HepG2 (cell line): ENCODE data around the gene FBXL12. TPM values are rescaled to one million over a fixed set of nuclear protein-coding genes. Genes with fewer than 3 reads are reported as not detected.

Experiments used
- ATAC-seq: fragments of 200-7000 bp; cut with Tn5 transposase; 3 replicates; pipeline ENCODE4 v1.9.1; 2020; ENCODE audit warnings: mild to moderate bottlenecking, moderate library complexity
- BruUV-seq: library from RNA; stranded (reverse); fragments of 400-500 nt; replicated peaks from 2 replicates; lab custom pipeline; 2021; lab: Mats Ljungman, UMichigan
- CTCF ChIA-PET: fragments of 300-600 bp; formaldehyde crosslinking; extraction: SDS; loops from one replicate; lab custom pipeline; 2021; ENCODE audit warnings: low total read pairs, inconsistent platforms, low intra/inter-chr PET ratio; lab: Yijun Ruan, JAX
- POLR2A ChIA-PET: fragments of 350-600 bp; sonication (Branson Sonifier 250); formaldehyde crosslinking; loops from one replicate; lab custom pipeline; 2020; ENCODE audit warnings: antibody characterized with exemption, inconsistent platforms; lab: Yijun Ruan, JAX
- DNase-seq: peaks from one replicate; pipeline ENCODE4 v3.0.0-alpha.2; 2015; ENCODE audit warnings: low spot score
- FAIRE-seq: peaks from 3 replicates; lab custom pipeline; 2011; peaks lifted over from hg19 to GRCh38; lab: Jason Lieb, UNC
- H2AFZ ChIP-seq: one replicate; pipeline ENCODE4 v1.6.1; 2011; ENCODE audit warnings: low read length, inconsistent platforms
- H3K27ac ChIP-seq: fragments of 300-600 bp; 3 replicates; pipeline ENCODE4 v1.8.0; 2011; ENCODE audit warnings: mixed run types, mild to moderate bottlenecking, mixed read lengths, low read length, inconsistent platforms; ENCODE audit not compliant: insufficient read depth; ENCODE audit errors: extremely low read length
- H3K27me3 ChIP-seq, 2 experiments: fragments of 200-600 bp in 1 of 2; 2 replicates in 1 of 2; 3 replicates in 1 of 2; pipeline versions ENCODE4 v1.6.0 to v1.8.0; 2011; ENCODE audit warnings: low read length in 2 of 2, mild to moderate bottlenecking in 2 of 2, moderate library complexity in 2 of 2, inconsistent platforms in 1 of 2; ENCODE audit not compliant: insufficient read depth in 2 of 2, control insufficient read depth in 1 of 2
- H3K36me3 ChIP-seq, 2 experiments: fragments of 200-600 bp in 1 of 2; replicated peaks in 1 of 2; 2 replicates in 1 of 2; 3 replicates in 1 of 2; pipeline versions ENCODE4 v1.5.1 to v1.8.0; 2011; ENCODE audit warnings: low read length in 2 of 2, inconsistent platforms in 1 of 2; ENCODE audit not compliant: insufficient read depth in 2 of 2, control insufficient read depth in 1 of 2
- H3K4me1 ChIP-seq: 2 replicates; pipeline ENCODE4 v1.5.1; 2012; ENCODE audit warnings: low read length, inconsistent platforms; ENCODE audit not compliant: insufficient read depth
- H3K4me2 ChIP-seq: 2 replicates; pipeline ENCODE4 v1.6.0; 2011; ENCODE audit warnings: low read depth, low read length, inconsistent platforms
- H3K4me3 ChIP-seq, 3 experiments: fragments of 200-600 bp in 1 of 3; sonication (generic), shearing (Covaris generic) in 1 of 3; replicated peaks in 1 of 3; 2 replicates each; pipeline ENCODE4 v1.5.1; 2011 to 2016; ENCODE audit warnings: low read length in 3 of 3, inconsistent platforms in 2 of 3, low read depth in 2 of 3, mild to moderate bottlenecking in 2 of 3, control low read depth in 1 of 3, mixed read lengths in 1 of 3; ENCODE audit not compliant: insufficient read depth in 1 of 3
- H3K79me2 ChIP-seq: one replicate; pipeline ENCODE4 v1.6.1; 2011; ENCODE audit warnings: low read length, inconsistent platforms; ENCODE audit not compliant: insufficient read depth
- H3K9ac ChIP-seq: 2 replicates; pipeline ENCODE4 v1.6.0; 2011; ENCODE audit warnings: mild to moderate bottlenecking, low read depth, low read length, inconsistent platforms; ENCODE audit not compliant: insufficient read depth
- H3K9me3 ChIP-seq: 2 replicates; pipeline ENCODE4 v1.5.1; 2012; ENCODE audit warnings: mild to moderate bottlenecking, low read length
- H4K20me1 ChIP-seq: 2 replicates; pipeline ENCODE4 v1.6.0; 2011; ENCODE audit warnings: inconsistent platforms, mild to moderate bottlenecking, low read length, moderate library complexity; ENCODE audit not compliant: insufficient read depth
- AKAP8 ChIP-seq: sonication (generic); formaldehyde crosslinking; IDR thresholded peaks from 2 replicates; pipeline ENCODE4 v1.5.1; 2020; ENCODE audit warnings: mild to moderate bottlenecking, missing genetic modification reagents
- ARID2 ChIP-seq: sonication (generic); formaldehyde crosslinking; IDR thresholded peaks from 2 replicates; pipeline ENCODE4 v1.8.1; 2022; ENCODE audit warnings: mild to moderate bottlenecking, missing genetic modification reagents, borderline replicate concordance
- ATF1 ChIP-seq: IDR thresholded peaks from 2 replicates; pipeline ENCODE4 v1.6.1; 2016; ENCODE audit warnings: mild to moderate bottlenecking, control low read depth
- ATF7 ChIP-seq, 2 experiments: fragments of 450-650 bp in 1 of 2; sonication (generic) in 1 of 2; formaldehyde crosslinking in 1 of 2; IDR thresholded peaks; 2 replicates each; pipeline versions ENCODE4 v1.4.0 to v1.6.1; 2016 to 2020; ENCODE audit warnings: antibody characterized with exemption in 1 of 2, mild to moderate bottlenecking in 1 of 2, missing genetic modification reagents in 1 of 2
- ATRX ChIP-seq: sonication (generic); formaldehyde crosslinking; IDR thresholded peaks from 2 replicates; pipeline ENCODE4 v1.4.0; 2020; ENCODE audit warnings: missing genetic modification reagents, borderline replicate concordance
- CEBPG ChIP-seq: IDR thresholded peaks from 2 replicates; pipeline ENCODE4 v1.6.1; 2016
- CSRNP1 ChIP-seq: sonication (generic); formaldehyde crosslinking; IDR thresholded peaks from 2 replicates; pipeline ENCODE4 v1.8.1; 2023; ENCODE audit warnings: mild to moderate bottlenecking, missing genetic modification reagents
- FLYWCH1 ChIP-seq: sonication (generic); formaldehyde crosslinking; IDR thresholded peaks from 2 replicates; pipeline ENCODE4 v1.8.1; 2023; ENCODE audit warnings: mild to moderate bottlenecking, missing genetic modification reagents
- MBD4 ChIP-seq: IDR thresholded peaks from 2 replicates; pipeline ENCODE4 v1.6.1; 2012; ENCODE audit warnings: low read length, inconsistent platforms, borderline replicate concordance
- PITX1 ChIP-seq: sonication (generic); formaldehyde crosslinking; IDR thresholded peaks from 2 replicates; pipeline ENCODE4 v1.5.1; 2020; ENCODE audit warnings: mild to moderate bottlenecking, missing genetic modification reagents
- POLR2AphosphoS2 ChIP-seq: IDR thresholded peaks from 2 replicates; pipeline ENCODE4 v1.6.1; 2011; ENCODE audit warnings: low read depth, low read length, improper control_type of control experiment
- POLR2G ChIP-seq: fragments of 200-400 bp; formaldehyde crosslinking; IDR thresholded peaks from 2 replicates; pipeline ENCODE4 v1.6.1; 2018; ENCODE audit warnings: mild to moderate bottlenecking, low read depth, low read length, moderate library complexity
- SALL2 ChIP-seq: sonication (generic); formaldehyde crosslinking; IDR thresholded peaks from 2 replicates; pipeline ENCODE4 v1.8.1; 2023; ENCODE audit warnings: mild to moderate bottlenecking, missing genetic modification reagents, inconsistent platforms
- SAP130 ChIP-seq: IDR thresholded peaks from 2 replicates; pipeline ENCODE4 v1.6.1; 2016; ENCODE audit warnings: low read depth
- THYN1 ChIP-seq: sonication (generic); formaldehyde crosslinking; IDR thresholded peaks from 2 replicates; pipeline ENCODE4 v1.8.1; 2023; ENCODE audit warnings: low read depth, mild to moderate bottlenecking, moderate library complexity, missing genetic modification reagents, borderline replicate concordance
- TRIM24 ChIP-seq: sonication (generic); formaldehyde crosslinking; IDR thresholded peaks from 2 replicates; pipeline ENCODE4 v1.8.0; 2022; ENCODE audit warnings: mild to moderate bottlenecking, missing genetic modification reagents
- ZBTB37 ChIP-seq: sonication (generic); formaldehyde crosslinking; IDR thresholded peaks from 2 replicates; pipeline ENCODE4 v1.4.0; 2020; ENCODE audit warnings: mild to moderate bottlenecking, missing genetic modification reagents
- ZFP36L1 ChIP-seq: sonication (generic); formaldehyde crosslinking; IDR thresholded peaks from 2 replicates; pipeline ENCODE4 v1.8.0; 2022; ENCODE audit warnings: mild to moderate bottlenecking, missing genetic modification reagents, moderate library complexity
- ZNF44 ChIP-seq: sonication (generic); formaldehyde crosslinking; IDR thresholded peaks from 2 replicates; pipeline ENCODE4 v1.5.1; 2020; ENCODE audit warnings: mild to moderate bottlenecking, missing genetic modification reagents
- ZNF446 ChIP-seq: sonication (generic); formaldehyde crosslinking; IDR thresholded peaks from 2 replicates; pipeline ENCODE4 v1.5.0; 2020; ENCODE audit warnings: mild to moderate bottlenecking, missing genetic modification reagents
- ZSCAN31 ChIP-seq: sonication (generic); formaldehyde crosslinking; IDR thresholded peaks from 2 replicates; pipeline ENCODE4 v1.5.0; 2020; ENCODE audit warnings: low read depth, mild to moderate bottlenecking, missing genetic modification reagents
- ZZZ3 ChIP-seq: sonication (generic); formaldehyde crosslinking; IDR thresholded peaks from 2 replicates; pipeline ENCODE4 v1.4.0; 2020; ENCODE audit warnings: missing genetic modification reagents, mild to moderate bottlenecking, borderline replicate concordance
- WGBS: methylation state at CpG from one replicate; pipeline ENCODE4 v1.1.6; 2017; ENCODE audit warnings: low lambda C conversion rate; 5-methylcytosine and 5-hydroxymethylcytosine counted together
- in situ Hi-C: cut with HindIII; loops from 2 replicates; pipeline ENCODE4 v1.10.0; 2017; ENCODE audit warnings: low pct_unique_long_range_greater_than_20kb; ENCODE audit not compliant: extremely low pct_ligation_motif_present
- intact Hi-C: fragments of 100-400 bp; cut with micrococcal nuclease; formaldehyde crosslinking; loops from one replicate; pipeline ENCODE4 v1.10.0; 2022; ENCODE audit not compliant: unreplicated experiment
- polyA plus RNA-seq, 8 experiments: library from polyadenylated mRNA; depleted of rRNA in 3 of 8; stranded (reverse) in 7 of 8; unstranded in 1 of 8; fragments of >200 nt; fragmentation: Illumina TruSeq in 4 of 8; extraction: Trizol in 4 of 8; gene quantifications; 2 replicates each; pipeline versions ENCODE4 v1.2.1 to v1.2.3, GENCODE V29; 2011 to 2016; ENCODE audit warnings: low read depth in 4 of 8, missing spikeins in 1 of 8, mixed read lengths in 1 of 8; ENCODE audit not compliant: insufficient read depth in 1 of 8
- total RNA-seq, 5 experiments: library from RNA; depleted of rRNA; stranded (reverse); fragments of >200 nt; fragmentation: Illumina TruSeq; extraction: Trizol; gene quantifications; 2 replicates each; pipeline ENCODE4 v1.2.3, GENCODE V29; 2016; ENCODE audit warnings: low read depth in 1 of 5

The FBXL12 gene
- total and polyA plus RNA-seq, 2 of the 13 experiments (the other 11 are each of a cell fraction or from before 2014, with no cell fraction given): 20.4 to 23.1 TPM

GRCh38 chr19:9834726-9835506 lies 16.0 kb upstream of the FBXL12 start, which contains the start of gene PIN1:
Gene PIN1, plus strand, starts transcription at chr19:9835318. Its CDS starts 27 bp downstream, at chr19:9835345.
- intact Hi-C loops: no loop called here
- DNase-seq (peak; percentile 96), ATAC-seq (peak; percentile 98), FAIRE-seq (no peak)
- CTCF ChIA-PET: no interaction called here
- Histone ChIP-seq H3K9me3 (no peaks in the 10 kb centered on the region), H2AFZ (no peak within 1 kb of the TSS), H3K4me1 (peaks cover 11% of the 10 kb centered on the region), H4K20me1 (0 out of 2 replicates have a peak, but pooled peaks cover 7% of the 10 kb centered on the region), H3K36me3 (peaks cover 4 to 13% of the 10 kb centered on the region in 2 experiments), H3K9ac (peak within 1 kb of the TSS; percentile 83), H3K4me2 (peak within 1 kb of the TSS; percentile 80), H3K4me3 (peak within 1 kb of the TSS; percentile 84 to 98 (median 91)), H3K79me2 (peaks cover 22% of the 10 kb centered on the region), H3K27ac (peak within 1 kb of the TSS; percentile 28), H3K27me3 (no peaks in the 10 kb centered on the region; a peak in 1 of 5 replicates)
- WGBS: 5% methylated on average over 6 of the region's 73 CpGs
- BruUV-seq: no TSS peak
- in situ Hi-C loops: no loop called here
- POLR2A ChIA-PET: interaction anchor here (0.6 to 1.4 kb wide), 3 partner anchors 8 to 175 kb away, joined by 3 to 10 read pairs (median 3); partner anchors contain the start of gene FBXL12
- peak; percentile 75 for TF ChIP-seq POLR2G
- TF ChIP-seq MBD4: no peak
- peak; percentile 57; the same call in 1 of the 2 replicates for TF ChIP-seq ATF1
- TF ChIP-seq ATF7 (IDR thresholded peaks at IDR 0.05): no peak
- TF ChIP-seq ATF7 (CRISPR knock-in tag; IDR thresholded peaks at IDR 0.05): no peak
- TF ChIP-seq TRIM24 (CRISPR knock-in tag): no peak
- no peak for TF ChIP-seq ZBTB37
- no peak for TF ChIP-seq CEBPG (CRISPR knock-in tag)
- TF ChIP-seq ZFP36L1 (CRISPR knock-in tag): 0 out of 2 replicates have a peak, but pooled peaks have one; percentile 35
- no peak for TF ChIP-seq THYN1 (CRISPR knock-in tag)
- no peak for TF ChIP-seq AKAP8 (CRISPR knock-in tag)
- no peak for TF ChIP-seq POLR2AphosphoS2
- TF ChIP-seq ZNF44: no peak
- TF ChIP-seq ZNF446: no peak
- TF ChIP-seq PITX1: no peak
- TF ChIP-seq ZSCAN31 (CRISPR knock-in tag): no peak
- TF ChIP-seq ATRX: no peak
- TF ChIP-seq FLYWCH1 (CRISPR knock-in tag): no peak
- TF ChIP-seq ARID2 (CRISPR knock-in tag): no peak
- peak; percentile 84 for TF ChIP-seq SAP130 (CRISPR knock-in tag)
- TF ChIP-seq CSRNP1: no peak
- no peak for TF ChIP-seq ZZZ3 (CRISPR knock-in tag)
- no peak for TF ChIP-seq SALL2 (CRISPR knock-in tag)
